GM12878 (cell line): ENCODE results near the gene AGBL1. TPM values are rescaled to one million over a fixed set of nuclear protein-coding genes. Genes with fewer than 3 reads are reported as not detected.

Source experiments
- ATAC-seq: fragments of 200-7000 bp; cut with Tn5 transposase; 3 replicates; pipeline ENCODE4 v1.9.1; 2020; ENCODE audit warnings: mild to moderate bottlenecking, moderate library complexity
- BruUV-seq: library from RNA; stranded (reverse); fragments of 400-500 nt; replicated peaks from 2 replicates; lab custom pipeline; 2021; lab: Mats Ljungman, UMichigan
- CTCF ChIA-PET: fragments of 300-600 bp; sonication (Branson Sonifier 250); formaldehyde crosslinking; extraction: SDS; loops from one replicate; lab custom pipeline; 2021; ENCODE audit warnings: inconsistent platforms; lab: Yijun Ruan, JAX
- POLR2A ChIA-PET: fragments of 350-600 bp; formaldehyde crosslinking; extraction: SDS; loops from one replicate; lab custom pipeline; 2021; ENCODE audit warnings: inconsistent platforms; lab: Charles Lee
- RAD21 ChIA-PET: fragments of 300-600 bp; sonication (Branson Sonifier 250); formaldehyde crosslinking; loops from one replicate; lab custom pipeline; 2023; ENCODE audit warnings: antibody characterized with exemption; ENCODE audit not compliant: unreplicated experiment; lab: Charles Lee
- SMC1A ChIA-PET: fragments of 300-600 bp; sonication (Branson Sonifier 250); formaldehyde crosslinking; loops from one replicate; lab custom pipeline; 2023; ENCODE audit not compliant: unreplicated experiment, uncharacterized antibody; lab: Charles Lee
- DNase-seq: peaks from one replicate; pipeline ENCODE4 v3.0.0-alpha.2; 2011; ENCODE audit warnings: low read depth, low spot score
- FAIRE-seq: peaks from 3 replicates; lab custom pipeline; 2011; peaks lifted over from hg19 to GRCh38; lab: Jason Lieb, UNC
- H2AFZ ChIP-seq: 2 replicates; pipeline ENCODE4 v1.6.0; 2011; ENCODE audit warnings: low read depth, low read length, control low read depth; ENCODE audit not compliant: control insufficient read depth
- H3K27ac ChIP-seq: 2 replicates; pipeline ENCODE4 v1.5.1; 2011; ENCODE audit warnings: control low read depth; ENCODE audit not compliant: control insufficient read depth, insufficient read depth
- H3K27me3 ChIP-seq, 2 experiments: replicated peaks in 1 of 2; 2 replicates each; pipeline versions ENCODE4 v1.6.0 to v1.6.1; 2011; ENCODE audit warnings: low read length in 1 of 2; ENCODE audit not compliant: control insufficient read depth in 2 of 2, insufficient read depth in 2 of 2
- H3K36me3 ChIP-seq, 2 experiments: 2 replicates each; pipeline ENCODE4 v1.5.1; 2011; ENCODE audit warnings: low read length in 1 of 2; ENCODE audit not compliant: control insufficient read depth in 2 of 2, insufficient read depth in 2 of 2
- H3K4me1 ChIP-seq: 2 replicates; pipeline ENCODE4 v1.6.1; 2011; ENCODE audit warnings: mild to moderate bottlenecking, low read length, moderate library complexity, mixed read lengths; ENCODE audit not compliant: control insufficient read depth, insufficient read depth
- H3K4me2 ChIP-seq: 2 replicates; pipeline ENCODE4 v1.6.0; 2011; ENCODE audit warnings: control low read depth; ENCODE audit not compliant: control insufficient read depth, insufficient read depth
- H3K4me3 ChIP-seq: fragments of 200-600 bp; sonication (generic); 2 replicates; pipeline ENCODE4 v1.5.1; 2016
- H3K79me2 ChIP-seq: 2 replicates; pipeline ENCODE4 v1.6.0; 2011; ENCODE audit warnings: low read length; ENCODE audit not compliant: control insufficient read depth, insufficient read depth
- H3K9ac ChIP-seq: 2 replicates; pipeline ENCODE4 v1.8.0; 2011; ENCODE audit warnings: low read length, control low read depth, mixed read lengths; ENCODE audit not compliant: control insufficient read depth, insufficient read depth
- H3K9me3 ChIP-seq: replicated peaks from 3 replicates; pipeline ENCODE4 v1.5.1; 2011; ENCODE audit warnings: mild to moderate bottlenecking, low read length; ENCODE audit not compliant: control insufficient read depth, insufficient read depth
- H4K20me1 ChIP-seq: 2 replicates; pipeline ENCODE4 v1.6.0; 2011; ENCODE audit not compliant: control insufficient read depth, insufficient read depth
- ETV6 ChIP-seq, 2 experiments: fragments of 450-650 bp in 1 of 2; IDR thresholded peaks in 1 of 2; conservative IDR thresholded peaks in 1 of 2; 2 replicates each; pipeline ENCODE4 v1.6.1; 2014; ENCODE audit warnings: antibody characterized with exemption in 1 of 2, borderline replicate concordance in 1 of 2, low read depth in 1 of 2, mild to moderate bottlenecking in 1 of 2, moderate library complexity in 1 of 2
- HDAC2 ChIP-seq: fragments of 200-600 bp; sonication (generic); IDR thresholded peaks from 2 replicates; pipeline ENCODE4 v1.6.1; 2017
- JUND ChIP-seq: IDR thresholded peaks from 2 replicates; pipeline ENCODE4 v1.6.1; 2012; ENCODE audit warnings: low read depth, mild to moderate bottlenecking, low read length, improper control_type of control experiment, moderate library complexity
- MXI1 ChIP-seq: fragments of 150-350 bp; IDR thresholded peaks from 2 replicates; pipeline ENCODE4 v1.6.1; 2011; ENCODE audit warnings: low read depth, mild to moderate bottlenecking, inconsistent platforms, low read length, improper control_type of control experiment
- MYB ChIP-seq: fragments of 150-350 bp; IDR thresholded peaks from 2 replicates; pipeline ENCODE4 v1.6.1; 2014; ENCODE audit warnings: mild to moderate bottlenecking, low read depth, low read length, borderline replicate concordance
- POLR2A ChIP-seq: IDR thresholded peaks from 2 replicates; pipeline ENCODE4 v1.6.1; 2011; ENCODE audit warnings: low read depth, mild to moderate bottlenecking, low read length
- POLR2AphosphoS2 ChIP-seq: IDR thresholded peaks from 2 replicates; pipeline ENCODE4 v1.6.1; 2011; ENCODE audit warnings: low read depth, mild to moderate bottlenecking, low read length, improper control_type of control experiment, moderate library complexity
- RB1 ChIP-seq: fragments of 450-650 bp; formaldehyde crosslinking; IDR thresholded peaks from 2 replicates; pipeline ENCODE4 v1.6.1; 2017; ENCODE audit warnings: mild to moderate bottlenecking, borderline replicate concordance
- SIX5 ChIP-seq: IDR thresholded peaks from 2 replicates; pipeline ENCODE4 v1.6.1; 2011; ENCODE audit warnings: mild to moderate bottlenecking, low read depth, low read length, moderate library complexity; ENCODE audit not compliant: severe bottlenecking
- SMARCA5 ChIP-seq: fragments of 450-650 bp; IDR thresholded peaks from 2 replicates; pipeline ENCODE4 v1.6.1; 2017; ENCODE audit warnings: mild to moderate bottlenecking
- SREBF1 ChIP-seq: IDR thresholded peaks from 2 replicates; pipeline ENCODE4 v1.6.1; 2012; ENCODE audit warnings: mild to moderate bottlenecking, low read length
- SUPT20H ChIP-seq: IDR thresholded peaks from 2 replicates; pipeline ENCODE4 v1.6.1; 2011; ENCODE audit warnings: low read depth, mild to moderate bottlenecking, low read length, moderate library complexity, borderline replicate concordance; ENCODE audit not compliant: control insufficient read depth
- ZNF24 ChIP-seq: fragments of 450-650 bp; IDR thresholded peaks from 2 replicates; pipeline ENCODE4 v1.6.1; 2017; ENCODE audit warnings: antibody characterized with exemption, mild to moderate bottlenecking
- ZNF384 ChIP-seq: IDR thresholded peaks from 2 replicates; pipeline ENCODE4 v1.6.1; 2012; ENCODE audit warnings: low read depth, mild to moderate bottlenecking, low read length, improper control_type of control experiment, borderline replicate concordance
- WGBS: methylation state at CpG from one replicate; pipeline ENCODE4 v1.1.6; 2016; ENCODE audit warnings: low lambda C conversion rate; ENCODE audit not compliant: insufficient replicate concordance, insufficient coverage; ENCODE audit errors: missing lambda C conversion rate; 5-methylcytosine and 5-hydroxymethylcytosine counted together
- in situ Hi-C: fragments of 300-500 bp; cut with MboI; formaldehyde crosslinking; loops from 9 replicates; pipeline ENCODE4 v1.14.3; 2018; ENCODE audit warnings: mixed read lengths
- intact Hi-C: fragments of 100-400 bp; cut with micrococcal nuclease; formaldehyde crosslinking; loops from one replicate; pipeline ENCODE4 v1.14.2; 2022; ENCODE audit not compliant: unreplicated experiment
- polyA plus RNA-seq, 11 experiments: library from polyadenylated mRNA; depleted of rRNA in 4 of 11; unstranded in 6 of 11; stranded (reverse) in 5 of 11; fragments of >200 nt; fragmentation: Nextera tagmentation in 4 of 11; fragmentation: Illumina TruSeq in 1 of 11; extraction: Ambion mirVana in 4 of 11; extraction: Trizol in 1 of 11; gene quantifications; 1 replicate in 1 of 11; 2 replicates in 10 of 11; pipeline versions ENCODE4 v1.2.1 to v1.2.3, GENCODE V29; 2011 to 2016; ENCODE audit warnings: inconsistent platforms in 2 of 11, missing spikeins in 2 of 11, low read depth in 1 of 11
- total RNA-seq, 4 experiments: library from RNA; depleted of rRNA in 3 of 4; stranded (reverse); fragments of >200 nt in 3 of 4; fragmentation: Illumina TruSeq in 1 of 4; extraction: Trizol in 1 of 4; gene quantifications; 2 replicates each; pipeline versions ENCODE4 v1.2.1 to v1.2.3, GENCODE V29; 2013 to 2021
- TF ChIP-seq, protein P1 (sequence below): fragments of 450-650 bp; formaldehyde crosslinking; IDR thresholded peaks from 2 replicates; pipeline ENCODE4 v1.5.0; 2022; ENCODE audit warnings: mild to moderate bottlenecking, missing genetic modification characterization
- TF ChIP-seq, protein P2 (sequence below): fragments of 450-650 bp; IDR thresholded peaks from 2 replicates; pipeline ENCODE4 v1.6.1; 2018; ENCODE audit warnings: borderline replicate concordance, mild to moderate bottlenecking; ENCODE audit not compliant: partially characterized antibody

AGBL1 gene
- total and polyA plus RNA-seq, 10 of the 15 experiments (the other 5 are each of a cell fraction or from before 2014, with no cell fraction given) = not detected

DNA sequence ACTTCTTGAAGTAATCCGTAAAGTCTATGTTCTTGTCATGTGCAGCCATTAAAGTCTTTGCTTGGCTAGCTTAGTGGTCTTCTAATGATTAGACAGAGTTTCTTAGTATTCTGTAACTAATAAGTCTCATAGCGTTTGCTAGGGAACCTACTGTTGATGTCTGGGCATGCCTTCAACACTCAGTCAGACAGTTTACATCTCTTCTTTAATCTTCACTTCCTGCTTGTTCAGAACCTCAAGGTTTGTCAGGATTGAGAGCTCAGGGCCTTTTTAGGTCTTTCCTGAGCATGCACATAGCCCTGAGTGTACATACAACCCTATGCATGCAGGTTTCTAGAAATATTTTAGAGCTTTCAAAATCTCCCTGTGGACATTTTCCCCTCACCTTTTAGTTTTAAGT is 426.3 kb downstream of the AGBL1 start:
- ATAC-seq (no peak), DNase-seq (no peak), FAIRE-seq (no peak)
- no peak overlapping the region for H3K27ac ChIP-seq
- H3K9ac ChIP-seq = no peak overlapping the region
- H3K4me1 ChIP-seq = no peaks in the 10 kb centered on the region
- H3K4me3 ChIP-seq = no peak overlapping the region
- no peaks in the 10 kb centered on the region for H3K27me3 ChIP-seq
- H3K79me2 ChIP-seq = no peaks in the 10 kb centered on the region
- H2AFZ ChIP-seq = no peak overlapping the region
- WGBS = 40% methylated on average over 2 of the region's 2 CpGs
- ChIA-PET RAD21 (no interaction called here), SMC1A (no interaction called here), POLR2A (no interaction called here), CTCF (interaction anchor here (1.1 kb wide), 1 partner anchor 18 kb away, joined by 3 read pairs; no protein-coding TSS in a partner anchor)
- H4K20me1 ChIP-seq = no peaks in the 10 kb centered on the region
- BruUV-seq = no TSS peak
- in situ Hi-C loops = no loop called here
- intact Hi-C loops = no loop called here
- TF ChIP-seq POLR2AphosphoS2 (no peak), ETV6 (conservative IDR thresholded peaks at IDR 0.05 in 1 of 2, IDR thresholded peaks at IDR 0.05 in 1 of 2; ENCODE audit: borderline replicate concordance in 1 of 2, low read depth in 1 of 2) (no peak), HDAC2 (no peak), SIX5 (no peak), RB1 (no peak), SREBF1 (no peak), POLR2A (no peak), ZNF24 (no peak), JUND (no peak), SUPT20H (no peak), SMARCA5 (no peak), MYB (no peak), MXI1 (no peak), ZNF384 (no peak)
- TF ChIP-seq, protein P1, sequence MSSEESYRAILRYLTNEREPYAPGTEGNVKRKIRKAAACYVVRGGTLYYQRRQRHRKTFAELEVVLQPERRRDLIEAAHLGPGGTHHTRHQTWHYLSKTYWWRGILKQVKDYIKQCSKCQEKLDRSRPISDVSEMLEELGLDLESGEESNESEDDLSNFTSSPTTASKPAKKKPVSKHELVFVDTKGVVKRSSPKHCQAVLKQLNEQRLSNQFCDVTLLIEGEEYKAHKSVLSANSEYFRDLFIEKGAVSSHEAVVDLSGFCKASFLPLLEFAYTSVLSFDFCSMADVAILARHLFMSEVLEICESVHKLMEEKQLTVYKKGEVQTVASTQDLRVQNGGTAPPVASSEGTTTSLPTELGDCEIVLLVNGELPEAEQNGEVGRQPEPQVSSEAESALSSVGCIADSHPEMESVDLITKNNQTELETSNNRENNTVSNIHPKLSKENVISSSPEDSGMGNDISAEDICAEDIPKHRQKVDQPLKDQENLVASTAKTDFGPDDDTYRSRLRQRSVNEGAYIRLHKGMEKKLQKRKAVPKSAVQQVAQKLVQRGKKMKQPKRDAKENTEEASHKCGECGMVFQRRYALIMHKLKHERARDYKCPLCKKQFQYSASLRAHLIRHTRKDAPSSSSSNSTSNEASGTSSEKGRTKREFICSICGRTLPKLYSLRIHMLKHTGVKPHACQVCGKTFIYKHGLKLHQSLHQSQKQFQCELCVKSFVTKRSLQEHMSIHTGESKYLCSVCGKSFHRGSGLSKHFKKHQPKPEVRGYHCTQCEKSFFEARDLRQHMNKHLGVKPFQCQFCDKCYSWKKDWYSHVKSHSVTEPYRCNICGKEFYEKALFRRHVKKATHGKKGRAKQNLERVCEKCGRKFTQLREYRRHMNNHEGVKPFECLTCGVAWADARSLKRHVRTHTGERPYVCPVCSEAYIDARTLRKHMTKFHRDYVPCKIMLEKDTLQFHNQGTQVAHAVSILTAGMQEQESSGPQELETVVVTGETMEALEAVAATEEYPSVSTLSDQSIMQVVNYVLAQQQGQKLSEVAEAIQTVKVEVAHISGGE (CRISPR knock-in tag) = no peak
- TF ChIP-seq, protein P2, sequence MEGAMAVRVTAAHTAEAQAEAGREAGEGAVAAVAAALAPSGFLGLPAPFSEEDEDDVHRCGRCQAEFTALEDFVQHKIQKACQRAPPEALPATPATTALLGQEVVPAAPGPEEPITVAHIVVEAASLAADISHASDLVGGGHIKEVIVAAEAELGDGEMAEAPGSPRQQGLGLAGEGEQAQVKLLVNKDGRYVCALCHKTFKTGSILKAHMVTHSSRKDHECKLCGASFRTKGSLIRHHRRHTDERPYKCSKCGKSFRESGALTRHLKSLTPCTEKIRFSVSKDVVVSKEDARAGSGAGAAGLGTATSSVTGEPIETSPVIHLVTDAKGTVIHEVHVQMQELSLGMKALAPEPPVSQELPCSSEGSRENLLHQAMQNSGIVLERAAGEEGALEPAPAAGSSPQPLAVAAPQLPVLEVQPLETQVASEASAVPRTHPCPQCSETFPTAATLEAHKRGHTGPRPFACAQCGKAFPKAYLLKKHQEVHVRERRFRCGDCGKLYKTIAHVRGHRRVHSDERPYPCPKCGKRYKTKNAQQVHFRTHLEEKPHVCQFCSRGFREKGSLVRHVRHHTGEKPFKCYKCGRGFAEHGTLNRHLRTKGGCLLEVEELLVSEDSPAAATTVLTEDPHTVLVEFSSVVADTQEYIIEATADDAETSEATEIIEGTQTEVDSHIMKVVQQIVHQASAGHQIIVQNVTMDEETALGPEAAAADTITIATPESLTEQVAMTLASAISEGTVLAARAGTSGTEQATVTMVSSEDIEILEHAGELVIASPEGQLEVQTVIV = no peak
- H3K4me2 ChIP-seq = no peak overlapping the region
- no peaks in the 10 kb centered on the region for H3K9me3 ChIP-seq
- no peaks in the 10 kb centered on the region for H3K36me3 ChIP-seq
